ENCODE measurements around the gene CFAP74.

DNA sequence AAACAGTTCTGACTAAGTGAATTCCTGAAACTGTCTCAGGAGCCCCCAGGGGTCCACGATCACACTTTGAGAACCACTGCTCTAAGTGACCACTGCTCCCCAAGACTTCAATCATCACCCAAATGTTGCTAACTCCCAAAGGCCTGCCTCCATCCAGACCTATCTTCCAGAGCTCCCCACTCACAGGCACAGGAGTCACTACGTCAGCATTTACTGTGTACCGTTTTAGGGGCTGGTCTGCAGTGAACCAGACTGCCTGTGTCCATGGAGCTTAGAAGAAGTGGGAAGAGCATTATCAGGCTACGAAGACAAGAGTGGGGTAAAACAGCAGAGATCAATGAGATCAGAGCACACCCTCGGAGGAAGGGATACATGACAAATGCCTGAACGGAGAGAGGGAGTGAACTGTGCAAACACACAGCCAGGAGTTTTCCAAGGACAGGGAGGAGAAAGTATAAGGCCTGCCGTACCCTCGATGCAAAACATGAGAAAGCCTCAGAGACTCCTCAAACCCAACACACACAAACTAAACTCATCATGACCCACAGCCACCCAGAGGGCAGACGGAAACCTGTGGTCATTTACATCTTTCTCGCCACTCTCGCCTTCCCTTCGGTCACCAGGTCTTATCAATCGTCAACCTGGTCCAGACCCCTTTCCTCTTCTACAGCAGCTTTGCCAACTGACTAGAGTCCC is 122.8 kb downstream of the CFAP74 start:
- TF ChIP-seq POLR2AphosphoS5 (IDR thresholded peaks at IDR 0.05), result no peak
- TF ChIP-seq, protein P1, sequence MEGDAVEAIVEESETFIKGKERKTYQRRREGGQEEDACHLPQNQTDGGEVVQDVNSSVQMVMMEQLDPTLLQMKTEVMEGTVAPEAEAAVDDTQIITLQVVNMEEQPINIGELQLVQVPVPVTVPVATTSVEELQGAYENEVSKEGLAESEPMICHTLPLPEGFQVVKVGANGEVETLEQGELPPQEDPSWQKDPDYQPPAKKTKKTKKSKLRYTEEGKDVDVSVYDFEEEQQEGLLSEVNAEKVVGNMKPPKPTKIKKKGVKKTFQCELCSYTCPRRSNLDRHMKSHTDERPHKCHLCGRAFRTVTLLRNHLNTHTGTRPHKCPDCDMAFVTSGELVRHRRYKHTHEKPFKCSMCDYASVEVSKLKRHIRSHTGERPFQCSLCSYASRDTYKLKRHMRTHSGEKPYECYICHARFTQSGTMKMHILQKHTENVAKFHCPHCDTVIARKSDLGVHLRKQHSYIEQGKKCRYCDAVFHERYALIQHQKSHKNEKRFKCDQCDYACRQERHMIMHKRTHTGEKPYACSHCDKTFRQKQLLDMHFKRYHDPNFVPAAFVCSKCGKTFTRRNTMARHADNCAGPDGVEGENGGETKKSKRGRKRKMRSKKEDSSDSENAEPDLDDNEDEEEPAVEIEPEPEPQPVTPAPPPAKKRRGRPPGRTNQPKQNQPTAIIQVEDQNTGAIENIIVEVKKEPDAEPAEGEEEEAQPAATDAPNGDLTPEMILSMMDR (IDR thresholded peaks at IDR 0.05), result no peak
